Smooth muscle cell (in vitro differentiated cells): ENCODE results near the gene GALNT2. TPM values are rescaled to one million over a fixed set of nuclear protein-coding genes. Genes with fewer than 3 reads are reported as not detected.

Experiments
- DNase-seq: peaks from one replicate; lab custom pipeline; 2025; ENCODE audit not compliant: unreplicated experiment; lab: John Stamatoyannopoulos, UW
- H2AFZ ChIP-seq: fragments of 200-600 bp; sonication (generic); 2 replicates; pipeline ENCODE4 v1.6.0; 2016; ENCODE audit warnings: antibody characterized with exemption, low read depth, mild to moderate bottlenecking
- H3F3A ChIP-seq: fragments of 200-600 bp; sonication (generic); 2 replicates; pipeline ENCODE4 v1.6.0; 2017; ENCODE audit warnings: antibody characterized with exemption, low read depth
- H3K27ac ChIP-seq: fragments of 200-600 bp; sonication (generic); 2 replicates; pipeline ENCODE4 v1.5.1; 2016; ENCODE audit warnings: low read depth, mild to moderate bottlenecking
- H3K27me3 ChIP-seq: fragments of 200-600 bp; sonication (generic); 2 replicates; pipeline ENCODE4 v1.6.1; 2016; ENCODE audit warnings: low read depth, mild to moderate bottlenecking
- H3K36me3 ChIP-seq: fragments of 200-600 bp; sonication (generic); 2 replicates; pipeline ENCODE4 v1.5.1; 2016; ENCODE audit warnings: low read depth
- H3K4me1 ChIP-seq: fragments of 200-600 bp; sonication (generic); 2 replicates; pipeline ENCODE4 v1.5.1; 2016; ENCODE audit warnings: low read depth
- H3K4me2 ChIP-seq: fragments of 200-600 bp; sonication (generic); 2 replicates; pipeline ENCODE4 v1.6.0; 2016; ENCODE audit warnings: mild to moderate bottlenecking
- H3K4me3 ChIP-seq: fragments of 200-600 bp; sonication (generic); 2 replicates; pipeline ENCODE4 v1.5.1; 2016; ENCODE audit warnings: mild to moderate bottlenecking
- H3K79me2 ChIP-seq: fragments of 200-600 bp; sonication (generic); 2 replicates; pipeline ENCODE4 v1.6.0; 2016; ENCODE audit warnings: low read depth, mild to moderate bottlenecking
- H3K9ac ChIP-seq: fragments of 200-600 bp; sonication (generic); 2 replicates; pipeline ENCODE4 v1.6.0; 2016; ENCODE audit warnings: low read depth
- H3K9me3 ChIP-seq: fragments of 200-600 bp; sonication (generic); replicated peaks from 2 replicates; pipeline ENCODE4 v1.5.1; 2016; ENCODE audit warnings: low read depth
- H4K20me1 ChIP-seq: fragments of 200-600 bp; sonication (generic); 2 replicates; pipeline ENCODE4 v1.6.0; 2016; ENCODE audit warnings: low read depth
- CTCF ChIP-seq: fragments of 200-600 bp; sonication (generic); IDR thresholded peaks from 2 replicates; pipeline ENCODE4 v1.5.1; 2017; ENCODE audit warnings: borderline replicate concordance, mild to moderate bottlenecking, antibody characterized with exemption; ENCODE audit not compliant: insufficient read depth, poor library complexity, severe bottlenecking
- WGBS: methylation state at CpG from one replicate; pipeline ENCODE4 v1.1.7; 2016; ENCODE audit warnings: low lambda C conversion rate; 5-methylcytosine and 5-hydroxymethylcytosine counted together
- polyA plus RNA-seq: library from polyadenylated mRNA; unstranded; fragments of >200 nt; fragmentation: Nextera tagmentation; extraction: Ambion mirVana; gene quantifications from 2 replicates; pipeline ENCODE4 v1.2.1, GENCODE V29; 2016
- total RNA-seq: library from RNA; depleted of rRNA; stranded (reverse); fragments of >200 nt; gene quantifications from 2 replicates; pipeline ENCODE4 v1.2.3, GENCODE V29; 2014

The GALNT2 gene
- total and polyA plus RNA-seq, 2 experiments from 2014 or later, result 76.4 to 152 TPM

GRCh38 chr1:230145505-230145899, 78.5 kb downstream of the GALNT2 start:
- no peaks in the 10 kb centered on the region for H3K36me3 ChIP-seq
- no peaks in the 10 kb centered on the region for H3K9me3 ChIP-seq
- peaks cover 87% of the 10 kb centered on the region for H3K79me2 ChIP-seq
- H3K4me3 ChIP-seq, result no peak overlapping the region
- no peaks in the 10 kb centered on the region for H3F3A ChIP-seq
- whole genome bisulfite sequencing, result 65% methylated on average over 8 of the region's 8 CpGs
- H3K27me3 ChIP-seq, result no peaks in the 10 kb centered on the region
- H3K4me1 ChIP-seq, result peaks cover 10% of the 10 kb centered on the region
- no peak overlapping the region for H3K27ac ChIP-seq
- H4K20me1 ChIP-seq, result peaks cover 100% of the 10 kb centered on the region
- H3K9ac ChIP-seq, result no peak overlapping the region
- H3K4me2 ChIP-seq, result no peak overlapping the region
- DNase-seq, result no peak
- no peak overlapping the region for H2AFZ ChIP-seq
- TF ChIP-seq CTCF, result no peak

- Histone ChIP-seq H2AFZ (no peak overlapping the region), H4K20me1 (peaks cover 100% of the 10 kb centered on the region), H3K9ac (no peak overlapping the region), H3K9me3 (no peaks in the 10 kb centered on the region), H3K27me3 (no peaks in the 10 kb centered on the region), H3K27ac (no peak overlapping the region), H3K4me3 (no peak overlapping the region), H3K36me3 (no peaks in the 10 kb centered on the region), H3K4me1 (peaks cover 12% of the 10 kb centered on the region), H3F3A (no peaks in the 10 kb centered on the region), H3K4me2 (no peak overlapping the region), H3K79me2 (peaks cover 87% of the 10 kb centered on the region)
- DNase-seq, result no peak
- no peak for TF ChIP-seq CTCF
- 84% methylated on average over 7 of the region's 7 CpGs for WGBS
Observed at GRCh38 chr1:230145953-230146476, 79.0 kb downstream of the GALNT2 start.

- Histone ChIP-seq H3K9me3 (no peaks in the 10 kb centered on the region), H3K36me3 (no peaks in the 10 kb centered on the region), H3K4me2 (no peak overlapping the region), H3K27me3 (no peaks in the 10 kb centered on the region), H3K27ac (no peak overlapping the region), H4K20me1 (peaks cover 98% of the 10 kb centered on the region), H3K4me1 (peaks cover 12% of the 10 kb centered on the region), H3K9ac (no peak overlapping the region), H3K79me2 (peaks cover 85% of the 10 kb centered on the region), H3F3A (no peaks in the 10 kb centered on the region), H2AFZ (no peak overlapping the region), H3K4me3 (no peak overlapping the region)
- 97% methylated on average over 13 of the region's 13 CpGs for WGBS
- no peak for DNase-seq
- TF ChIP-seq CTCF, result no peak
Observed at GRCh38 chr1:230146709-230147108, 79.7 kb downstream of the GALNT2 start.
